ENCODE results near the gene ZFP69.

ZFP69 gene

GRCh38 chr1:40451238-40451585 is 25.9 kb upstream of the ZFP69 start:
- Histone ChIP-seq H3K9ac (ENCODE audit: low read depth, low read length) (peak overlapping the region; percentile 65), H2AFZ (ENCODE audit: low read depth, low read length) (peak overlapping the region; percentile 86), H3K36me3 (ENCODE audit: insufficient read depth, low read length) (peaks cover 21% of the 10 kb centered on the region; the same call in 1 of the 2 replicates), H3K9me3 (ENCODE audit: insufficient read depth, low read length, severe bottlenecking) (peaks cover 23% of the 10 kb centered on the region), H3K4me1 (ENCODE audit: insufficient read depth, low read length) (peaks cover 33% of the 10 kb centered on the region), H3K4me2 (ENCODE audit: insufficient read depth, low read length) (peak overlapping the region; percentile 81), H3K4me3 (ENCODE audit: low read depth in 1 of 2, low read length in 2 of 2) (peak overlapping the region in 1 of 2 experiments; percentile 61; a peak in 3 of 4 replicates), H3K79me2 (ENCODE audit: insufficient read depth, low read length) (peaks cover 5% of the 10 kb centered on the region; the same call in 1 of the 2 replicates), H3K27me3 (ENCODE audit: insufficient read depth, low read length, poor library complexity) (no peaks in the 10 kb centered on the region), H4K20me1 (ENCODE audit: insufficient read depth, low read length) (no peaks in the 10 kb centered on the region), H3K27ac (ENCODE audit: low read length) (peak overlapping the region; percentile 79)
- ATAC-seq (ENCODE audit: insufficient read depth, low read depth): no peak
- no peak for TF ChIP-seq EZH2 (IDR thresholded peaks at IDR 0.05; ENCODE audit: borderline replicate concordance, low read depth, low read length, severe bottlenecking)
- TF ChIP-seq CTCF (IDR thresholded peaks at IDR 0.05; ENCODE audit: borderline replicate concordance, extremely low read depth, low read length, poor library complexity, severe bottlenecking): no peak
- DNase-seq: no peak

GRCh38 chr1:40454873-40455272 is 22.2 kb upstream of the ZFP69 start:
- peaks cover 20% of the 10 kb centered on the region for H3K4me1 ChIP-seq (ENCODE audit: insufficient read depth, low read length)
- TF ChIP-seq CTCF (IDR thresholded peaks at IDR 0.05; ENCODE audit: borderline replicate concordance, extremely low read depth, low read length, poor library complexity, severe bottlenecking): no peak
- no peak for TF ChIP-seq EZH2 (IDR thresholded peaks at IDR 0.05; ENCODE audit: borderline replicate concordance, low read depth, low read length, severe bottlenecking)
- no peaks in the 10 kb centered on the region for H3K27me3 ChIP-seq (ENCODE audit: insufficient read depth, low read length, poor library complexity)
- ATAC-seq (ENCODE audit: insufficient read depth, low read depth): no peak
- H3K4me2 ChIP-seq (ENCODE audit: insufficient read depth, low read length): no peak overlapping the region
- no peaks in the 10 kb centered on the region for H4K20me1 ChIP-seq (ENCODE audit: insufficient read depth, low read length)
- no peak overlapping the region for H2AFZ ChIP-seq (ENCODE audit: low read depth, low read length)
- H3K9ac ChIP-seq (ENCODE audit: low read depth, low read length): no peak overlapping the region
- H3K79me2 ChIP-seq (ENCODE audit: insufficient read depth, low read length): peaks cover 5% of the 10 kb centered on the region; the same call in 1 of the 2 replicates
- no peak overlapping the region for H3K4me3 ChIP-seq (ENCODE audit: low read depth in 1 of 2, low read length in 2 of 2)
- H3K9me3 ChIP-seq (ENCODE audit: insufficient read depth, low read length, severe bottlenecking): peaks cover 47% of the 10 kb centered on the region
- DNase-seq: no peak
- peaks cover 58% of the 10 kb centered on the region for H3K36me3 ChIP-seq (ENCODE audit: insufficient read depth, low read length)
- H3K27ac ChIP-seq (ENCODE audit: low read length): no peak overlapping the region

- no peaks in the 10 kb centered on the region for H3K79me2 ChIP-seq (ENCODE audit: insufficient read depth, low read length)
- H3K4me1 ChIP-seq (ENCODE audit: insufficient read depth, low read length): no peaks in the 10 kb centered on the region
- TF ChIP-seq EZH2 (IDR thresholded peaks at IDR 0.05; ENCODE audit: borderline replicate concordance, low read depth, low read length, severe bottlenecking) (no peak), CTCF (IDR thresholded peaks at IDR 0.05; ENCODE audit: borderline replicate concordance, extremely low read depth, low read length, poor library complexity, severe bottlenecking) (no peak)
- DNase-seq (no peak), ATAC-seq (ENCODE audit: insufficient read depth, low read depth) (no peak)
- H3K36me3 ChIP-seq (ENCODE audit: insufficient read depth, low read length): peaks cover 40% of the 10 kb centered on the region
- H3K4me2 ChIP-seq (ENCODE audit: insufficient read depth, low read length): no peak overlapping the region
- H2AFZ ChIP-seq (ENCODE audit: low read depth, low read length): no peak overlapping the region
- H3K9ac ChIP-seq (ENCODE audit: low read depth, low read length): no peak overlapping the region
- no peaks in the 10 kb centered on the region for H4K20me1 ChIP-seq (ENCODE audit: insufficient read depth, low read length)
- H3K4me3 ChIP-seq (ENCODE audit: low read depth in 1 of 2, low read length in 2 of 2): no peak overlapping the region
- H3K27me3 ChIP-seq (ENCODE audit: insufficient read depth, low read length, poor library complexity): no peaks in the 10 kb centered on the region
- H3K27ac ChIP-seq (ENCODE audit: low read length): no peak overlapping the region
- H3K9me3 ChIP-seq (ENCODE audit: insufficient read depth, low read length, severe bottlenecking): peaks cover 89% of the 10 kb centered on the region
These were observed 14.0 kb upstream of the ZFP69 start for GRCh38 chr1:40462956-40463590.
